Activated CD4-positive, alpha-beta T cell treated with anti-CD3 and anti-CD28 coated beads for 24 hours (primary cell): ENCODE results near the gene CYP4A22.
"Not testable (repeated sequence)": the region's sequence is repeated elsewhere in the genome, so short reads cannot be mapped to it uniquely, and the experiment has no call there.

ENCODE experiments used
- DNase-seq, 2 donors: peaks; one replicate each; pipeline ENCODE4 v3.0.0-alpha.2; 2020; ENCODE audit warnings: low read depth in 2 of 2

Gene CYP4A22

GRCh38 chr1:47184822-47185677 is 47.8 kb downstream of the CYP4A22 start:
- DNase-seq, result no peak

- DNase-seq, result no peak
Measured at GRCh38 chr1:47186267-47187185, 49.3 kb downstream of the CYP4A22 start.

- no peak for DNase-seq
Measured at GRCh38 chr1:47187231-47187925, 50.1 kb downstream of the CYP4A22 start.

GRCh38 chr1:47187926-47188250 is 50.6 kb downstream of the CYP4A22 start:
- no peak for DNase-seq

- DNase-seq, result no peak
Measured at GRCh38 chr1:47188791-47189785, 51.8 kb downstream of the CYP4A22 start.

- DNase-seq, result no peak
Measured at GRCh38 chr1:47189844-47190508, 52.7 kb downstream of the CYP4A22 start, which contains the start of gene PDZK1IP1. Gene PDZK1IP1 (minus strand): TSS chr1:47190036. CDS start chr1:47189932, 104 bp downstream.

GRCh38 chr1:47190509-47190855 is 53.2 kb downstream of the CYP4A22 start:
- no peak for DNase-seq

- no peak for DNase-seq
Measured at GRCh38 chr1:47190857-47191256, 53.6 kb downstream of the CYP4A22 start.

GRCh38 chr1:47191940-47192457 is 54.8 kb downstream of the CYP4A22 start:
- DNase-seq, result no peak

GRCh38 chr1:47192458-47193384 is 55.5 kb downstream of the CYP4A22 start:
- DNase-seq, result peak; percentile 43 to 57

GRCh38 chr1:47193496-47193895 is 56.3 kb downstream of the CYP4A22 start:
- not testable (repeated sequence) for DNase-seq

GRCh38 chr1:47194311-47194710 is 57.1 kb downstream of the CYP4A22 start:
- no peak for DNase-seq

- DNase-seq, result not testable (repeated sequence)
Measured at GRCh38 chr1:47195981-47196380, 58.7 kb downstream of the CYP4A22 start.

GRCh38 chr1:47196622-47197021 is 59.4 kb downstream of the CYP4A22 start:
- DNase-seq, result no peak

- DNase-seq, result no peak
Measured at GRCh38 chr1:47198214-47198613, 61.0 kb downstream of the CYP4A22 start.
